IMR-90 (cell line): ENCODE results near the gene POLD4. TPM values are rescaled to one million over a fixed set of nuclear protein-coding genes. Genes with fewer than 3 reads are reported as not detected.

Experiments used
- ATAC-seq: fragments of 200-7000 bp; cut with Tn5 transposase; 2 replicates; pipeline ENCODE4 v1.9.1; 2020; ENCODE audit warnings: low read depth, mild to moderate bottlenecking, moderate library complexity
- BruUV-seq: library from RNA; stranded (reverse); fragments of 400-500 nt; replicated peaks from 2 replicates; lab custom pipeline; 2021; lab: Mats Ljungman, UMichigan
- CTCF ChIA-PET: fragments of 300-600 bp; formaldehyde crosslinking; extraction: SDS; loops from one replicate; lab custom pipeline; 2021; ENCODE audit warnings: antibody characterized with exemption; lab: Yijun Ruan, JAX
- POLR2A ChIA-PET: fragments of 300-600 bp; sonication (Branson Sonifier 250); formaldehyde crosslinking; loops from one replicate; lab custom pipeline; 2022; ENCODE audit warnings: antibody characterized with exemption; ENCODE audit not compliant: unreplicated experiment; lab: Charles Lee
- DNase-seq: peaks from one replicate; pipeline ENCODE4 v3.0.0; 2013
- H2AFZ ChIP-seq: replicated peaks from 2 replicates; pipeline ENCODE3; 2013; ENCODE audit warnings: low read length, mild to moderate bottlenecking; ENCODE audit not compliant: poor library complexity
- H2AK5ac ChIP-seq: 2 replicates; pipeline ENCODE4 v1.6.1; 2013; ENCODE audit warnings: low read depth, low read length, inconsistent platforms
- H2AK9ac ChIP-seq: replicated peaks from 2 replicates; pipeline ENCODE3; 2013; ENCODE audit warnings: mild to moderate bottlenecking, low read depth, low read length, moderate library complexity; ENCODE audit not compliant: poor library complexity
- H2BK120ac ChIP-seq: 2 replicates; pipeline ENCODE4 v1.6.1; 2013; ENCODE audit warnings: low read depth, low read length, inconsistent platforms
- H2BK15ac ChIP-seq: 3 replicates; pipeline ENCODE4 v1.6.1; 2013; ENCODE audit warnings: low read depth, low read length, inconsistent platforms
- H2BK20ac ChIP-seq: 2 replicates; pipeline ENCODE4 v1.6.1; 2013; ENCODE audit warnings: low read depth, mild to moderate bottlenecking, inconsistent platforms, low read length, moderate library complexity
- H2BK5ac ChIP-seq: 2 replicates; pipeline ENCODE4 v1.6.1; 2013; ENCODE audit warnings: mild to moderate bottlenecking, low read depth, low read length, inconsistent platforms; ENCODE audit not compliant: poor library complexity, severe bottlenecking
- H3K14ac ChIP-seq: replicated peaks from 2 replicates; pipeline ENCODE4 v1.6.1; 2013; ENCODE audit warnings: low read depth, low read length, inconsistent platforms
- H3K18ac ChIP-seq: 2 replicates; pipeline ENCODE4 v1.6.1; 2013; ENCODE audit warnings: low read depth, low read length, control low read depth
- H3K23ac ChIP-seq: 2 replicates; pipeline ENCODE4 v1.6.1; 2013; ENCODE audit warnings: low read depth, low read length, inconsistent platforms
- H3K27ac ChIP-seq: 2 replicates; pipeline ENCODE4 v1.5.1; 2013; ENCODE audit warnings: mild to moderate bottlenecking, control low read depth, low read length; ENCODE audit not compliant: insufficient read depth
- H3K27me3 ChIP-seq: 2 replicates; pipeline ENCODE4 v1.6.1; 2013; ENCODE audit warnings: low read length; ENCODE audit not compliant: control insufficient read depth, insufficient read depth
- H3K36me3 ChIP-seq: 2 replicates; pipeline ENCODE4 v1.6.1; 2013; ENCODE audit warnings: low read length, mixed read lengths; ENCODE audit not compliant: control insufficient read depth, insufficient read depth
- H3K4ac ChIP-seq: 2 replicates; pipeline ENCODE4 v1.6.1; 2013; ENCODE audit warnings: low read depth, low read length, inconsistent platforms
- H3K4me1 ChIP-seq: 2 replicates; pipeline ENCODE4 v1.6.1; 2013; ENCODE audit warnings: low read length, mixed read lengths; ENCODE audit not compliant: control insufficient read depth, insufficient read depth
- H3K4me2 ChIP-seq: 2 replicates; pipeline ENCODE4 v1.6.1; 2013; ENCODE audit warnings: low read depth, mild to moderate bottlenecking, control low read depth, low read length, moderate library complexity
- H3K4me3 ChIP-seq: 2 replicates; pipeline ENCODE4 v1.5.1; 2013; ENCODE audit warnings: low read depth, mild to moderate bottlenecking, control low read depth, low read length, moderate library complexity; ENCODE audit not compliant: insufficient read depth
- H3K56ac ChIP-seq: 2 replicates; pipeline ENCODE4 v1.6.1; 2013; ENCODE audit warnings: low read length, inconsistent platforms; ENCODE audit not compliant: insufficient read depth; ENCODE audit errors: extremely low read depth
- H3K79me1 ChIP-seq, 2 experiments: 2 replicates each; pipeline ENCODE4 v1.6.1; 2013; ENCODE audit warnings: low read length in 2 of 2, inconsistent platforms in 1 of 2, low read depth in 1 of 2
- H3K9ac ChIP-seq: 2 replicates; pipeline ENCODE4 v1.6.1; 2013; ENCODE audit warnings: low read depth, low read length, control low read depth
- H3K9me1 ChIP-seq: 2 replicates; pipeline ENCODE4 v1.6.1; 2013; ENCODE audit warnings: low read length, inconsistent platforms; ENCODE audit not compliant: insufficient read depth
- H3K9me3 ChIP-seq: 2 replicates; pipeline ENCODE4 v1.6.1; 2013; ENCODE audit warnings: low read length; ENCODE audit not compliant: control insufficient read depth, insufficient read depth
- H4K20me1 ChIP-seq: 2 replicates; pipeline ENCODE4 v1.6.1; 2013; ENCODE audit warnings: low read length, inconsistent platforms; ENCODE audit not compliant: insufficient read depth
- H4K5ac ChIP-seq: 2 replicates; pipeline ENCODE4 v1.6.1; 2013; ENCODE audit warnings: mild to moderate bottlenecking, low read depth, low read length, control low read depth
- H4K8ac ChIP-seq, 2 experiments: 2 replicates each; pipeline ENCODE4 v1.6.1; 2013; ENCODE audit warnings: low read depth in 2 of 2, low read length in 2 of 2, control low read depth in 1 of 2, inconsistent platforms in 1 of 2
- H4K91ac ChIP-seq: 2 replicates; pipeline ENCODE4 v1.6.1; 2013; ENCODE audit warnings: low read depth, low read length, inconsistent platforms; ENCODE audit not compliant: insufficient read depth
- CEBPB ChIP-seq: IDR thresholded peaks from 2 replicates; pipeline ENCODE4 v1.6.1; 2012; ENCODE audit warnings: low read depth, low read length, improper control_type of control experiment
- CHD1 ChIP-seq: IDR thresholded peaks from 2 replicates; pipeline ENCODE4 v1.6.1; 2012; ENCODE audit warnings: low read depth, low read length, improper control_type of control experiment
- ELK1 ChIP-seq: fragments of 150-350 bp; IDR thresholded peaks from 2 replicates; pipeline ENCODE4 v1.6.1; 2016; ENCODE audit warnings: low read depth, mild to moderate bottlenecking, low read length, moderate library complexity, borderline replicate concordance
- RCOR1 ChIP-seq: IDR thresholded peaks from 2 replicates; pipeline ENCODE4 v1.6.1; 2012; ENCODE audit warnings: mild to moderate bottlenecking, low read length, improper control_type of control experiment; ENCODE audit not compliant: insufficient replicate concordance
- WGBS, 2 experiments: methylation state at CpG; one replicate each; pipeline versions ENCODE4 v1.1.5 to v1.1.7; 2013; ENCODE audit warnings: missing lambda C conversion rate in 2 of 2; ENCODE audit not compliant: insufficient read length in 1 of 2; ENCODE audit errors: extremely low coverage in 2 of 2; 5-methylcytosine and 5-hydroxymethylcytosine counted together
- dilution Hi-C: fragments of 300-500 bp; cut with HindIII; formaldehyde crosslinking; loops from one replicate; pipeline ENCODE4 v1.14.3; 2018; ENCODE audit warnings: low sequenced_read_pairs; ENCODE audit not compliant: unreplicated experiment
- in situ Hi-C: fragments of 300-500 bp; cut with MboI; formaldehyde crosslinking; loops from 3 replicates; pipeline ENCODE4 v1.14.3; 2019; ENCODE audit warnings: low sequenced_read_pairs, inconsistent platforms, mixed read lengths
- intact Hi-C: fragments of 100-400 bp; cut with micrococcal nuclease; formaldehyde crosslinking; loops from 2 replicates; pipeline ENCODE4 v1.10.0; 2022
- polyA plus RNA-seq, 3 experiments: library from polyadenylated mRNA; depleted of rRNA; stranded (reverse); fragments of >200 nt; gene quantifications; 2 replicates each; pipeline ENCODE4 v1.2.3, GENCODE V29; 2012; ENCODE audit warnings: low replicate concordance in 1 of 3
- total RNA-seq: library from RNA; depleted of rRNA; stranded (reverse); fragments of >200 nt; gene quantifications from 2 replicates; pipeline ENCODE4 v1.2.3, GENCODE V29; 2012
- TF ChIP-seq, protein P1 (sequence below): conservative IDR thresholded peaks from 2 replicates; pipeline ENCODE4 v1.5.1; 2012; ENCODE audit warnings: mild to moderate bottlenecking, low read depth, low read length, improper control_type of control experiment

POLD4 gene
- total and polyA plus RNA-seq, 2 of the 4 experiments (the other 2 are of a cell fraction), result 46.4 to 133 TPM

- H4K20me1 ChIP-seq, result peaks cover 67% of the 10 kb centered on the region
- peak overlapping the region; percentile 11; the same call in 1 of the 2 replicates for H3K18ac ChIP-seq
- BruUV-seq, result no TSS peak
- WGBS, 2 experiments, result 43% methylated on average over 5 of the region's 7 CpGs; no CpG with 5 or more reads in 1 of the 2 experiments
- peak overlapping the region; percentile 1; the same call in 1 of the 2 replicates for H4K5ac ChIP-seq
- no peak overlapping the region for H3K4me3 ChIP-seq
- H2AK9ac ChIP-seq, result peak overlapping the region; percentile 74
- CTCF ChIA-PET, result no interaction called here
- H2BK5ac ChIP-seq, result peak overlapping the region; percentile 45
- H3K56ac ChIP-seq, result no peak overlapping the region
- peak overlapping the region; percentile 64 for H3K27ac ChIP-seq
- peaks cover 5 to 82% of the 10 kb centered on the region in 2 experiments; a peak in 3 of 4 replicates for H3K79me1 ChIP-seq
- H3K4ac ChIP-seq, result peak overlapping the region; percentile 79
- no peak for TF ChIP-seq CEBPB
- TF ChIP-seq, protein P1, sequence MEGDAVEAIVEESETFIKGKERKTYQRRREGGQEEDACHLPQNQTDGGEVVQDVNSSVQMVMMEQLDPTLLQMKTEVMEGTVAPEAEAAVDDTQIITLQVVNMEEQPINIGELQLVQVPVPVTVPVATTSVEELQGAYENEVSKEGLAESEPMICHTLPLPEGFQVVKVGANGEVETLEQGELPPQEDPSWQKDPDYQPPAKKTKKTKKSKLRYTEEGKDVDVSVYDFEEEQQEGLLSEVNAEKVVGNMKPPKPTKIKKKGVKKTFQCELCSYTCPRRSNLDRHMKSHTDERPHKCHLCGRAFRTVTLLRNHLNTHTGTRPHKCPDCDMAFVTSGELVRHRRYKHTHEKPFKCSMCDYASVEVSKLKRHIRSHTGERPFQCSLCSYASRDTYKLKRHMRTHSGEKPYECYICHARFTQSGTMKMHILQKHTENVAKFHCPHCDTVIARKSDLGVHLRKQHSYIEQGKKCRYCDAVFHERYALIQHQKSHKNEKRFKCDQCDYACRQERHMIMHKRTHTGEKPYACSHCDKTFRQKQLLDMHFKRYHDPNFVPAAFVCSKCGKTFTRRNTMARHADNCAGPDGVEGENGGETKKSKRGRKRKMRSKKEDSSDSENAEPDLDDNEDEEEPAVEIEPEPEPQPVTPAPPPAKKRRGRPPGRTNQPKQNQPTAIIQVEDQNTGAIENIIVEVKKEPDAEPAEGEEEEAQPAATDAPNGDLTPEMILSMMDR, result no peak
- TF ChIP-seq RCOR1, result no peak
- TF ChIP-seq ELK1, result no peak
- no peak for TF ChIP-seq CHD1
- no peaks in the 10 kb centered on the region for H3K9me3 ChIP-seq
- DNase-seq (no peak), ATAC-seq (no peak)
- peak overlapping the region; percentile 48; the same call in 2 of the 3 replicates for H2BK15ac ChIP-seq
- peak overlapping the region in 1 of 2 experiments; percentile 2; a peak in 1 of 4 replicates for H4K8ac ChIP-seq
- no peaks in the 10 kb centered on the region for H3K27me3 ChIP-seq
- peak overlapping the region; percentile 4 for H2AFZ ChIP-seq
- H2AK5ac ChIP-seq, result peak overlapping the region; percentile 57
- dilution Hi-C loops (no loop called here), intact Hi-C loops (no loop called here), in situ Hi-C loops (no loop called here)
- no peak overlapping the region for H3K9ac ChIP-seq
- H2BK20ac ChIP-seq, result peak overlapping the region; percentile 29; the same call in 1 of the 2 replicates
- peak overlapping the region; percentile 70; the same call in 1 of the 2 replicates for H4K91ac ChIP-seq
- peaks cover 26% of the 10 kb centered on the region for H3K36me3 ChIP-seq
- peaks cover 48% of the 10 kb centered on the region for H3K9me1 ChIP-seq
- POLR2A ChIA-PET, result no interaction called here
- H2BK120ac ChIP-seq, result peak overlapping the region; percentile 76
- H3K23ac ChIP-seq, result peak overlapping the region; percentile 79
- no peak overlapping the region; the same call in 1 of the 2 replicates for H3K4me2 ChIP-seq
- H3K14ac ChIP-seq, result peak overlapping the region; percentile 54; the same call in 1 of the 2 replicates
- peaks cover 53% of the 10 kb centered on the region for H3K4me1 ChIP-seq
These were observed 14.4 kb upstream of the POLD4 start for GRCh38 chr11:67367761-67368227.
